SU-DHL-6 (cell line): ENCODE measurements around the gene KPNA2.

ENCODE experiments used
- H2AFZ ChIP-seq: fragments of 200-600 bp; sonication (generic); 2 replicates; pipeline ENCODE4 v1.6.1; 2014; ENCODE audit warnings: low read depth, mild to moderate bottlenecking, moderate library complexity, mixed read lengths, antibody characterized with exemption, low read length; ENCODE audit not compliant: severe bottlenecking
- H3F3A ChIP-seq: fragments of 200-600 bp; shearing (Covaris generic); 2 replicates; pipeline ENCODE4 v1.6.0; 2016; ENCODE audit warnings: antibody characterized with exemption, mild to moderate bottlenecking; ENCODE audit not compliant: insufficient read depth
- H3K27ac ChIP-seq: fragments of 200-600 bp; sonication (generic); 2 replicates; pipeline ENCODE4 v1.5.1; 2016; ENCODE audit warnings: low read depth, mild to moderate bottlenecking, low read length, moderate library complexity, mixed read lengths
- H3K27me3 ChIP-seq: fragments of 200-600 bp; sonication (generic), shearing (Covaris generic); 2 replicates; pipeline ENCODE4 v1.6.0; 2014; ENCODE audit warnings: mild to moderate bottlenecking, low read length
- H3K36me3 ChIP-seq: fragments of 200-600 bp; sonication (generic); 2 replicates; pipeline ENCODE4 v1.6.1; 2014; ENCODE audit warnings: mild to moderate bottlenecking, low read length, mixed read lengths
- H3K4me2 ChIP-seq: fragments of 300-600, 200-600 bp; shearing (Covaris generic), sonication (generic); 2 replicates; pipeline ENCODE4 v1.6.0; 2014; ENCODE audit warnings: low read length, low read depth, mild to moderate bottlenecking; ENCODE audit not compliant: poor library complexity, severe bottlenecking
- H3K4me3 ChIP-seq: fragments of 200-600 bp; sonication (generic); 2 replicates; pipeline ENCODE4 v1.5.1; 2014; ENCODE audit warnings: antibody characterized with exemption, low read length, mild to moderate bottlenecking, mixed read lengths; ENCODE audit not compliant: insufficient read depth, poor library complexity, severe bottlenecking
- H3K79me2 ChIP-seq: fragments of 200-600 bp; sonication (generic); 2 replicates; pipeline ENCODE4 v1.6.1; 2014; ENCODE audit warnings: mild to moderate bottlenecking, low read length, moderate library complexity; ENCODE audit not compliant: insufficient read depth
- H3K9ac ChIP-seq: fragments of 200-600 bp; sonication (generic); 2 replicates; pipeline ENCODE4 v1.7.0; 2014; ENCODE audit warnings: mild to moderate bottlenecking, low read length
- H3K9me2 ChIP-seq: fragments of 200-600 bp; sonication (generic); replicated peaks from 2 replicates; pipeline ENCODE4 v1.6.1; 2014; ENCODE audit warnings: low read length; ENCODE audit not compliant: insufficient read depth
- H3K9me3 ChIP-seq: fragments of 200-600 bp; sonication (generic); 2 replicates; pipeline ENCODE4 v1.6.1; 2014; ENCODE audit warnings: low read length, mixed read lengths; ENCODE audit not compliant: insufficient read depth
- H4K20me1 ChIP-seq: fragments of 200-600 bp; sonication (generic); 2 replicates; pipeline ENCODE4 v1.6.1; 2014; ENCODE audit warnings: low read depth, mild to moderate bottlenecking, antibody characterized with exemption, low read length, moderate library complexity, mixed read lengths
- EZH2phosphoT487 ChIP-seq: fragments of 200-600 bp; sonication (generic), shearing (Covaris generic); conservative IDR thresholded peaks from 2 replicates; pipeline ENCODE4 v1.6.1; 2018; ENCODE audit warnings: mild to moderate bottlenecking, antibody characterized with exemption, low read length, moderate library complexity, mixed read lengths
- TF ChIP-seq, protein P1 (sequence below): fragments of 200-600 bp; sonication (generic); IDR thresholded peaks from one replicate; pipeline ENCODE4 v1.5.1; 2017; ENCODE audit warnings: antibody characterized with exemption, mild to moderate bottlenecking, low read length, moderate library complexity; ENCODE audit not compliant: insufficient read depth, poor library complexity, severe bottlenecking

KPNA2 gene

DNA sequence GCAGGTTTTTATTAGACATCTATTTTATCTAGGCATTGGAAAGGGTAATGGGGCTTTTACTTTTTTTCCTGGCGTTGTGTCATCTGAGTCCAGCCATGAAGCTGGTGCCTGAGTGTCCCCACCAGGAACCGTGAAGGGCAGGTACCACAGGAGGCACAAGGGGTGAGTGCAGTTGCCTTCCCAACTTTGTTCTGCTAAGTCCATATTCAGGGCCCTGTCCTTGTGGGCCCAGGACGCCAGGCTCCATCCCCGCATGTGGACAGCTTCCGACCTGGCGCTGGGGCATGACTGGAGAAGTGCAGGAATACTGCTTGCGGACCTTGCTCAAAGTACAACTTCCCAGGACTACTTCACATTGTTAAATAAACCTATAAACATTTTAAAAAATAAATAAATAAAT, 60.6 kb downstream of the KPNA2 start:
- TF ChIP-seq, protein P1, sequence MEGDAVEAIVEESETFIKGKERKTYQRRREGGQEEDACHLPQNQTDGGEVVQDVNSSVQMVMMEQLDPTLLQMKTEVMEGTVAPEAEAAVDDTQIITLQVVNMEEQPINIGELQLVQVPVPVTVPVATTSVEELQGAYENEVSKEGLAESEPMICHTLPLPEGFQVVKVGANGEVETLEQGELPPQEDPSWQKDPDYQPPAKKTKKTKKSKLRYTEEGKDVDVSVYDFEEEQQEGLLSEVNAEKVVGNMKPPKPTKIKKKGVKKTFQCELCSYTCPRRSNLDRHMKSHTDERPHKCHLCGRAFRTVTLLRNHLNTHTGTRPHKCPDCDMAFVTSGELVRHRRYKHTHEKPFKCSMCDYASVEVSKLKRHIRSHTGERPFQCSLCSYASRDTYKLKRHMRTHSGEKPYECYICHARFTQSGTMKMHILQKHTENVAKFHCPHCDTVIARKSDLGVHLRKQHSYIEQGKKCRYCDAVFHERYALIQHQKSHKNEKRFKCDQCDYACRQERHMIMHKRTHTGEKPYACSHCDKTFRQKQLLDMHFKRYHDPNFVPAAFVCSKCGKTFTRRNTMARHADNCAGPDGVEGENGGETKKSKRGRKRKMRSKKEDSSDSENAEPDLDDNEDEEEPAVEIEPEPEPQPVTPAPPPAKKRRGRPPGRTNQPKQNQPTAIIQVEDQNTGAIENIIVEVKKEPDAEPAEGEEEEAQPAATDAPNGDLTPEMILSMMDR: no peak
- TF ChIP-seq EZH2phosphoT487: no peak
- Histone ChIP-seq H2AFZ (no peak overlapping the region), H3K9me3 (no peaks in the 10 kb centered on the region), H3F3A (peaks cover 8% of the 10 kb centered on the region), H3K4me2 (no peak overlapping the region), H3K27me3 (no peaks in the 10 kb centered on the region), H3K79me2 (no peaks in the 10 kb centered on the region), H3K27ac (no peak overlapping the region), H3K9me2 (no peaks in the 10 kb centered on the region), H4K20me1 (no peaks in the 10 kb centered on the region), H3K36me3 (no peaks in the 10 kb centered on the region), H3K9ac (no peak overlapping the region), H3K4me3 (no peak overlapping the region)
